NCI-H510A (cell line): ENCODE data around the gene NF1.

Source experiments
- DNase-seq: peaks from one replicate; lab custom pipeline; 2025; lab: John Stamatoyannopoulos, UW

The NF1 gene

GRCh38 chr17:31386542-31387075 lies 291.8 kb downstream of the NF1 start:
- no peak for DNase-seq

- no peak for DNase-seq
Observed at GRCh38 chr17:31387438-31387837, 292.7 kb downstream of the NF1 start.

GRCh38 chr17:31388351-31388750 lies 293.6 kb downstream of the NF1 start:
- DNase-seq: no peak

GRCh38 chr17:31388770-31389656 lies 294.2 kb downstream of the NF1 start:
- DNase-seq: no peak

GRCh38 chr17:31389657-31390381 lies 295.0 kb downstream of the NF1 start:
- no peak for DNase-seq

- no peak for DNase-seq
Observed at GRCh38 chr17:31390426-31390747, 295.6 kb downstream of the NF1 start.

GRCh38 chr17:31390748-31391495 lies 296.1 kb downstream of the NF1 start:
- no peak for DNase-seq

GRCh38 chr17:31391496-31391949 lies 296.7 kb downstream of the NF1 start, which contains the start of gene RAB11FIP4:
RAB11FIP4 (plus strand) TSS chr17:31391675; CDS start chr17:31391853, 178 bp downstream.
- peak; percentile 56 for DNase-seq

- peak; percentile 45 for DNase-seq
Observed at GRCh38 chr17:31392002-31392855, 297.5 kb downstream of the NF1 start.

GRCh38 chr17:31392856-31393748 lies 298.3 kb downstream of the NF1 start:
- DNase-seq: no peak

- DNase-seq: no peak
Observed at GRCh38 chr17:31393749-31394146, 299.0 kb downstream of the NF1 start.

GRCh38 chr17:31394544-31394943 lies 299.8 kb downstream of the NF1 start:
- no peak for DNase-seq

GRCh38 chr17:31397256-31397939 lies 302.6 kb downstream of the NF1 start:
- no peak for DNase-seq

- no peak for DNase-seq
Observed at GRCh38 chr17:31398381-31399311, 303.9 kb downstream of the NF1 start.

- DNase-seq: no peak
Observed at GRCh38 chr17:31400481-31400950, 305.7 kb downstream of the NF1 start.

- no peak for DNase-seq
Observed at GRCh38 chr17:31401456-31402254, 306.9 kb downstream of the NF1 start.
